H1 (cell line): Measurements from ENCODE around the gene TMX3.

Source experiments
- CREB1 ChIP-seq: IDR thresholded peaks from 2 replicates; pipeline ENCODE4 v1.6.1; 2012; ENCODE audit warnings: inconsistent platforms
- EZH2 ChIP-seq: fragments of 200-600 bp; sonication (generic); IDR thresholded peaks from 2 replicates; pipeline ENCODE4 v1.7.1; 2012; ENCODE audit warnings: low read depth, mild to moderate bottlenecking, moderate library complexity, low read length, inconsistent platforms; ENCODE audit not compliant: severe bottlenecking
- GABPA ChIP-seq: IDR thresholded peaks from 2 replicates; pipeline ENCODE4 v1.6.1; 2011; ENCODE audit warnings: mild to moderate bottlenecking, low read length, moderate library complexity, borderline replicate concordance; ENCODE audit not compliant: insufficient read depth
- POLR2A ChIP-seq, 2 experiments: IDR thresholded peaks; 1 replicate in 1 of 2; 2 replicates in 1 of 2; pipeline ENCODE4 v1.6.1; 2011; ENCODE audit warnings: low read depth in 2 of 2, low read length in 2 of 2, mild to moderate bottlenecking in 2 of 2; ENCODE audit errors: control extremely low read depth in 1 of 2
- RAD21 ChIP-seq, 2 experiments: IDR thresholded peaks in 1 of 2; conservative IDR thresholded peaks in 1 of 2; 2 replicates each; pipeline ENCODE4 v1.6.1; 2011; ENCODE audit warnings: low read depth in 2 of 2, low read length in 2 of 2, improper control_type of control experiment in 1 of 2, inconsistent platforms in 1 of 2, mild to moderate bottlenecking in 1 of 2, moderate library complexity in 1 of 2
- RBBP5 ChIP-seq: IDR thresholded peaks from 2 replicates; pipeline ENCODE4 v1.7.1; 2012; ENCODE audit warnings: low read depth, mild to moderate bottlenecking, inconsistent platforms, low read length, moderate library complexity, borderline replicate concordance
- SIN3A ChIP-seq, 2 experiments: IDR thresholded peaks in 1 of 2; conservative IDR thresholded peaks in 1 of 2; 2 replicates each; pipeline ENCODE4 v1.6.1; 2011 to 2012; ENCODE audit warnings: low read length in 2 of 2, improper control_type of control experiment in 1 of 2, low read depth in 1 of 2, mild to moderate bottlenecking in 1 of 2
- SP1 ChIP-seq: IDR thresholded peaks from 2 replicates; pipeline ENCODE4 v1.6.1; 2011; ENCODE audit warnings: low read depth, low read length
- SP2 ChIP-seq: IDR thresholded peaks from 2 replicates; pipeline ENCODE4 v1.6.1; 2012; ENCODE audit warnings: mild to moderate bottlenecking, low read length, inconsistent platforms
- ZNF274 ChIP-seq: IDR thresholded peaks from 2 replicates; pipeline ENCODE4 v1.7.0; 2012; ENCODE audit warnings: low read length, borderline replicate concordance; ENCODE audit errors: extremely low read depth
- TF ChIP-seq, protein P1 (sequence below), 3 experiments: IDR thresholded peaks; 1 replicate in 2 of 3; 2 replicates in 1 of 3; pipeline versions ENCODE4 v1.5.1 to v1.6.1; 2011; ENCODE audit warnings: low read length in 3 of 3, mild to moderate bottlenecking in 3 of 3, inconsistent platforms in 2 of 3, low read depth in 1 of 3, moderate library complexity in 1 of 3; ENCODE audit not compliant: insufficient read depth in 1 of 3; ENCODE audit errors: control extremely low read depth in 1 of 3

DNA sequence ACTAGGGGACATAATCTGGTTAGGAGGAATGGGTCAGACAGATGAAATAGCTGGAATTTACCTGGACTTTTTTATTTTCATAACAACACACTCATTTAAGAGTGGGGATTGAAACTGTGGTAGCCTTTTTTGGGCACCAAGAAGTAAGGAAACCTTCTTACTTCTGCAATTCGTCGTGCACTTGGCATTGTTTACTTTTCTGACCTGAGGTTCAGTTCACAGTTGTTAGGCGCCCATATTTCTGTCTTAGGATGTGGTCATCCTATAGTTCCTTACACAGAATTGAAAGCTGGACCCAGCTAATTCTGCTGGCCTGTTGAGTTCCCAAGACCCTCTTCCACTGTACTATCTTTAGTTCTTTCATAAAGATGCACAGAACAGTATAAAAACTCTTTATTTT is 72.9 kb downstream of the TMX3 start:
- no peak for TF ChIP-seq POLR2A (IDR thresholded peaks at IDR 0.05; ENCODE audit: control extremely low read depth in 1 of 2, low read depth in 2 of 2, low read length in 2 of 2)
- TF ChIP-seq, protein P1, sequence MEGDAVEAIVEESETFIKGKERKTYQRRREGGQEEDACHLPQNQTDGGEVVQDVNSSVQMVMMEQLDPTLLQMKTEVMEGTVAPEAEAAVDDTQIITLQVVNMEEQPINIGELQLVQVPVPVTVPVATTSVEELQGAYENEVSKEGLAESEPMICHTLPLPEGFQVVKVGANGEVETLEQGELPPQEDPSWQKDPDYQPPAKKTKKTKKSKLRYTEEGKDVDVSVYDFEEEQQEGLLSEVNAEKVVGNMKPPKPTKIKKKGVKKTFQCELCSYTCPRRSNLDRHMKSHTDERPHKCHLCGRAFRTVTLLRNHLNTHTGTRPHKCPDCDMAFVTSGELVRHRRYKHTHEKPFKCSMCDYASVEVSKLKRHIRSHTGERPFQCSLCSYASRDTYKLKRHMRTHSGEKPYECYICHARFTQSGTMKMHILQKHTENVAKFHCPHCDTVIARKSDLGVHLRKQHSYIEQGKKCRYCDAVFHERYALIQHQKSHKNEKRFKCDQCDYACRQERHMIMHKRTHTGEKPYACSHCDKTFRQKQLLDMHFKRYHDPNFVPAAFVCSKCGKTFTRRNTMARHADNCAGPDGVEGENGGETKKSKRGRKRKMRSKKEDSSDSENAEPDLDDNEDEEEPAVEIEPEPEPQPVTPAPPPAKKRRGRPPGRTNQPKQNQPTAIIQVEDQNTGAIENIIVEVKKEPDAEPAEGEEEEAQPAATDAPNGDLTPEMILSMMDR (IDR thresholded peaks at IDR 0.05; ENCODE audit: control extremely low read depth in 1 of 3, insufficient read depth in 1 of 3, low read depth in 1 of 3, low read length in 3 of 3) = no peak
- TF ChIP-seq EZH2 = no peak
- TF ChIP-seq SP1 = no peak
- no peak for TF ChIP-seq CREB1
- no peak for TF ChIP-seq RAD21 (IDR thresholded peaks at IDR 0.05 in 1 of 2, conservative IDR thresholded peaks at IDR 0.05 in 1 of 2; ENCODE audit: low read depth in 2 of 2, low read length in 2 of 2)
- no peak for TF ChIP-seq SP2
- TF ChIP-seq SIN3A (conservative IDR thresholded peaks at IDR 0.05 in 1 of 2, IDR thresholded peaks at IDR 0.05 in 1 of 2; ENCODE audit: low read depth in 1 of 2, low read length in 2 of 2) = no peak
- TF ChIP-seq RBBP5 = no peak
- TF ChIP-seq GABPA = no peak
- TF ChIP-seq ZNF274 = no peak
